HG03139 (cell line): ENCODE measurements around the gene ZNF774.
"Not testable (repeated sequence)": the region's sequence is repeated elsewhere in the genome, so short reads cannot be mapped to it uniquely, and the experiment has no call there.

Experiments used
- ATAC-seq: cut with Tn5 transposase; IDR thresholded peaks from one replicate; pipeline ENCODE4 v1.9.1; 2021; ENCODE audit not compliant: unreplicated experiment

Gene ZNF774

DNA sequence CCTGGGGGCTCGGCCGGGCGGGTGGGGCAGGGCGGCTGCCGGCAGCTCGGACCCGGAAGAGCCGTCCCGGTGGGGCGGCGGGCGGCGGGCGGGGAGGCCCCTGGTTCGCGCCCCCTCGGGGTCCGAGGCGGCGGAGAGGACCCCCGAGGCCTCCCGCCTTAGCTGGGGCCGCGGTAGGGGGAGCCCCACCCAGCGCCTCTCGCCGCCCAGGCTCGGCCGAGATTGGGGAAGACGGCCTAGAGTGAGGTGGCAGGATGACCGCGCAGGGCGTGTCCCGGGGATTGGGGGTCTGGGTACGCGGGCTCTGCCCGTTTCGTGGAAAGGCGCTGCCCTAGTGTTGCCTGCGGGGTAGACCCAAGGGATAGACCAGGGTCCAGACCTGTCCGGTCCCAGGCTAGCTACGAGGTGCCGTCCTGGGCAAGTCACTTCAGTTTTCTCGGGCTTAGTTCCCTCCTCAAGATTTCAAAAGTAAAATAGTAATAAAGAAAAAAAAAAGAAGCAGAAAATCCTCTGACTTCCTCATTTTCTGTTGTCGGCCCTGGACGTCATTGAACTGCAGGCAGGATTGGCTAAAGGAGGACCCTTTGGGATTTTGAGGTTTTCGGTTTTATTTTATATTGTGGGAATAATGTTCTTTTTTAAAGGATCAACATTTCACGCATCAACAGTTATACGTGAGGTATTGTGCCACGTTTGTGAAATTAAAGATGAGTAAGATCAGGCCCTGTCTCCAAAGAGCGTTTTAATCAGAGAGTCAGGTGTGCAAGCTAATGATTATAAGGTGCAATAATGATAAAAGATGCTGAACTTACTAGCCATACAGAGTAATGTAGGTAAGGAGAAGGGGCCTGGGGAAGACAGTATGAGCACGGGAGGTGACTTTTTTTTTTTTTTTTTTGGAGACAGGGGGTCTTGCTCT lies 36.6 kb downstream of the ZNF774 start:
- peak; percentile 55 for ATAC-seq

DNA sequence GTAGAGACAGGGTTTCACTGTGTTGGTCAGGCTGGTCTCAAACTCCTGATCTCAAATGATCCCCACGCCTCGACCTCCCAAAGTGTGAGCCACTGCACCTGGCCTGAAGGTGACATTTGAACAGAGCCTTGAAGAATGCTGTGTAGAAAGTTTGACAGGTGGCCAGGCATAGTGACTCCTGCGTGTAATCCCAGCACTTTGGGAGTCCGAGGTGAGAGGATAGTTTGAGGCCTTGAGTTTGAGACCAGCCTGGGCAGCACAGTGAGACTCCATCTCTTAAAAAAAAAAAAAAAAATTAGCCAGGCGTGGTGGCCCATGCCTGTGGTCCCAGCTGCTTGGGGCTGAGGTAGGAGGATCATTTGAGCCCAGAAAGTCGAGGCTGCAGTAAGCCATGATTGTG lies 37.4 kb downstream of the ZNF774 start:
- ATAC-seq: no peak

DNA sequence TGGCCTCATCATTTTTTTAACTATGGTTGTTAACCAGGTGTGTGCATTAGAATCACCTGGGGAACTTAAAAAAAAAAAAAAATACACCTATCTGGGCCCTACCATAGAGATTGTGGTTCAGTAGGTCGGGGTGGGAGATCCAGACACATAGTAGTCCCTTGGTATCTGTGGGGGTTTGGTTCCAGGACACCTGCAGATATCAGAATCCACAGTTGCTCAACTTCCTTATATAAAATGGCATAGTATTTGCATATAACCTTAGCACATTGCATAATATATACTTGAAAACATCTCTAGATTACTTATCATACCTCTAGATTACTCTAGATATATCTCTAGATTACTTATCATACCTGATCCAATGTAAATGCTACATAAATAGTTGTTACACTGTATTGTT lies 41.0 kb downstream of the ZNF774 start:
- ATAC-seq: no peak

DNA sequence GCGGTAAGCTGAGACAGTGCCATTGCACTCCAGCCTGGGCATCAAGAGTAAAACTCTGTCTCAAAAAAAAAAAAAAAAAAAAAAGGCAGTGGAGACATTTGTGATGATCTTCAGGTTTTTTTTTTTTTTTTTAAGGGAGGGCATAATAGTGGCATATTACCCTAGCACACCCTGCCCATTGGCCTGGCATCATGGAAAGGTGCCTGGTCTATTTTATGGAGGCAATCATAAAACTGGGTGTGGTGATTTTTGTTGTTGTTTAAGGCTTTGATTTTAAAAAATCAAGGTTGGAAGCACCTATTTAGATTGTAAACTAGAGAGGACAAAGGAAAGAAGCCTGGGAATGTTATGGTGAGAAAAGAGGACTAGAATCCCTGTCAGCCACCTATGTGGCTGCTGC lies 42.0 kb downstream of the ZNF774 start:
- no peak for ATAC-seq

DNA sequence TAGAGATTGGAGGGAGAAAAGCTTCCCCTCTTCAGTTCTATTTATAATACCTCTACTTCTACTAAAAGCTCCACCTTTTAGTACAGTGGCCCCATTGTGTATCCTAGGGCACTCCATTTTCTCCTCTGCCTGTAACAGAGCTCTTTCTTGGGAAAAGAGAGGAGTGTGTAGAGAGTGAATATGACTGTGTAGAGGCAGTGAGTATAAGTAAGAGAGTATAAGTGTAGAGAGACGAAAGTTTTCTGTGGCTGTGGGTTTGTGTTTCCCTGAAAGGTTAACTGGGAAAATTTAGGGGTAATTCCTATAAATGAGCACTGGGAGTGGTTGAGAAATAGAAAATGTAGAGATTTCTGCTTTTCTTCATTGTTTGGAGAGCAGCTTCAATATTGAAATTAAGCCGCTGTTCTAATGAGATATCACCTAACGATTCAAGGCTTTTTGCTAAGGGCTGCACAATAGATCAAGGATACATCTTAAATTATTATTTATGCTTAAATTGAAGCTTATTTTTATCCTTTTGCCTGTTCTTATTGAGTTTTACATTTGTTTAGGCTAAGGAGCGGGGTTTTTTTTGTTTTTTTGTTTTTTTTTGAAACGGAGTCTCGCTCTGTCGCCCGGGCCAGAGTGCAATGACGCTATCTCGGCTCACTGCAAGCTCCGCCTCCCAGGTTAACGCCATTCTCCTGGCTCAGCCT lies 42.8 kb downstream of the ZNF774 start:
- no peak for ATAC-seq

DNA sequence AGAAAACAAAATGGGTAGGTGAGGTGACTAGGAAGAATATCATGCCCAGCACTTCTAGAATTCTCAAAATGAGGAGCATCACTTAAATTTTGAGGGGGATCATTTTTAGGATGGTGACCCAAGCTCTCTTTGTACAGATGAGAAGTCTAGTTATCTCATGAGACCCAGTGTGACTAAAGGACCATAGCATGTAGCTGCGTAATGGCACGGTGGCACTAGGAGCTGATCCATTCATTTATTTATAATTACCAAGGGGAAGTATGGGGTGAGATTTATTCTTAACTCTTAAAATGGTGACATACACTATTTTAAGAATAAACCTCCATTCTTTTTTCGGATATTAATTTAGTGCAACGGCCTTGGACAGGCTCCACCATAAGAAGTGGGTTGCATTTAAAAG lies 44.2 kb downstream of the ZNF774 start:
- ATAC-seq: no peak

DNA sequence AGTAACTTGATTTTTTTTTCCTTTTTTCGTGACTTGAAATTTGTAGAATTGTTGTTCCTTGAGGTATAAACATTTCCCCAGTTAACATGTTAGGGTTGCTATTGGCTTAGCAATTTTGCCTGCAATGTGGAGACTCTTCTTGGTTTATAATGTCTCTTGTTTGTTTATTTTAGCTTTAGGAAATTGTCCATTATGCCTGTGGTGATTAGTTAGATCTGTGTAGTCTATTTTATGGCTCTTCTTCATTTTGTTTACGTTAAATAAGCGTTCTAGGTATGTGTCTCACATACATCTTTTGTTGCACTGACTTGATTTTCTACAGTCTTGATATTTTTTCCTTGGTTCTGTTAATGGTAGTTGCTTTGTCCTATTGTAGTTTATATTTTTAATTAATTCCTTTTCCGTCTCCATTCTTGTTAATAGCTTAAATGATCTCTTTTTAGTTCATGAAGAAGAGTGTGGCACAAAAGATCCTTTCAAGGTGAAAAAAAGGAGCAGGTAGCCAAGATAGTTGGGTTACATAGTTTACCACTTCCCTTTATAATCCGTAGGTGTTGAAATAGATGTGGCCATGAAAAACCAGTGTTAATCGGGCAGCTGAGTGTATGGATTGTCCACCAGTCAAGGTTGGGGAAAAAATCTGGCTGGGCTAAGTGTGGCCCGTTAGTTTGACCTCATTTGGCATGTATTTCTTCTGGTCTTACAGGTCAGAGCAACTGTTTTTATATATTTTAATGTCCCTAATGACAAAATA lies 48.1 kb downstream of the ZNF774 start:
- ATAC-seq: no peak

DNA sequence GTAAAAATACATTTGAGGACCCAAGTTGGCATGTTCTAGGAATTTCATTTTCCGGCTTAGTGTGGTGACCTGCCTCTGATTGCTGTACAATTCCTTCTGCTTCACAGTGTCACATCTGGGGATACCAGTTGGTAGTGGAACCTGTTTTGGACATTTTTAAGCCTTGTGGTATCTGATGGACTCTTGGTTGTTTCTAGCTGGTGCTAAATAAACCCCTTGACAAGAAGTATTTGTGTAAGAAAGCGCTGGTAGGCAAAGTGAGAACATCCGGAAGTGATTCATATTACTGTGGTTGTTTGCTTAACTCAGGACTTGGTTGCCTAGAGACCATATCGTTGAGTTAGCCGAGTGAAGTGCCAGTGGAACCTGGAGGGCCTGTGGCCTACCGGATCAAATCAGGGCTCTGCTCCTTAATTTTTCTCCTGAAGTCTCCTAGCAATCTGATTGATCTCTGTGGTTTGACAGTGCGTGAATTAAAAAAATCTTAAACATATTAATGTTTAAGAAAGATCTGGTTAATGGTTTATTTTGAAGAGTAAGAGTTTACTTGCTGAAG lies 48.8 kb downstream of the ZNF774 start:
- peak; percentile 97 for ATAC-seq

DNA sequence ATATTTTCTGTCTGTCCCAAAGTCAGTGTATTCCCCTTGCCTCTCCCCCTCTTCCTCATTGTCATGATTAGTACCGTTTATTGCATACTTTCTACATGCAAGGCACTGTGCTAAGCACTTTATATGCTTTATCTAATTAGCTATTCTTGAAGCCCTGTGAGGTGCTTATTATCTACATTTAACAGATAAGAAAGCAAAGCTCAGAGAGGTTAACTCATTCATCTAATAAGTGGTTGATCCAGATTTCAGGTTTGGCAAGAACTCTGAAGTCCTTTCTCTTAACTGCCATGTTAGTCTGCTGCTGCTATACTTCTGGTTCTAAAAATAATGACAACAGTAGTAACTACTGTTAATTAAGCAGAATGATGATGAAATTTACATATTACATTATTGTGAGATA lies 49.4 kb downstream of the ZNF774 start:
- ATAC-seq: no peak

DNA sequence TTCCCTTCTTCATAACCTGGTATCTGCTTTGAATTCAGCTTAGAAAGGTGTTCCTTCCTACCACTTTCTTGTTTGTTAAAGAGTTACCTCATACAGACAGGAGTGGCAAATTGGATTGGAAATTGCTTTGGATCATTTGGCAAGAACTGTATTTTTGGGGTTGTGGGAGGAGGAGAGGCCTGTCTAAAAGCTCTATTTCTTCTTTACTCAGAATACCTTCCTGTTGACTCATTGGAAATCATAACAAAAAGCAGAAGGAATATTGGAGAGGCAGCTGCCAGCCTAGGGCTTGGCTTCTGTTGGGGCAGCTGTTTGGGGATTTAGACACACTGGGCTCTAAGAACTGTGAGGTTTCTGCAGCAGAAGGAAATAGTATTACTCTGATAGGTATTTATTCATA lies 50.1 kb downstream of the ZNF774 start:
- ATAC-seq: no peak

DNA sequence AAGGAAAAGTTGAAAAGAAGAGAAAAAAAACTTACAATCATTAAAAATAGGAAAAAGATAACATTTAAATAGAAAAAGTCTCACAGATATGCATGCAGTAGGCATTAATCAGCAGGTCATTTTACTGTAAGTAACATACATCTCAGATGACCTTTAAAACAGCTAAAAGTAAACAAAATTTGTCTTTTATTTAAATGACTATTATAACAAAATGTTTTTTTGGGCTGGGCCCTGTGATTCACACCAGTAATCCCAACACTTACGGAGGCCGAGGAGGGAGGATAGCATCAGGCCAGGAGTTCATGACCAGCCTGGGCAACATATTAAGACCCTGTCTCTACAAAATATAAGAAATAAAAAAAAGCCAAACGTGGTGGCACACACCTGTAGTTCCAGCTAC lies 50.7 kb downstream of the ZNF774 start:
- ATAC-seq: no peak

DNA sequence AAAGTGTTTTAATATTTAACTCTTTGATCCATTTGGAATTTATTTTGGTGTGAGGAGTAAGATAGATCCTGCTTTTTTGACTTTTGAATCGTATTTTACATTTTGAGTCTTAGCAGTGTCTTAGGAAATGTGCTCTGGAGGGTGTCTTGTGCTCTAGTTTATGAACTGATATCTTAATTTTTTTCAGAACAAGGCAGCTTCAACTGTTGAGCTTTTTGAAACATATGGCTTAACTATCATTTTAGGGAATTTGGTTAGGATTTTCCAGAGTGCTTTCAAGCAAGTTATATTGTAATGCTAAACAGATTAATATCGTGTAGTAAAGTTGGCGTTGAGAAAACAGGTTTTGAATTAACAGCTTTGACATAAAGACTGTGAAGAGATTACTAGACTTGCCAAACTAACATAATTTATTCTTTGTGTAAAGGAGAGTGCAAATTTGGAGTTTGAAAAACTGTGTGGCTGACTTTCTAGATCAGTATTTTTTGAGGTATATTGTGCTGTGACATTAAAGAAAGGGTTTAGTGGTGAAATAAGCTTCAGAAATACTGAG lies 53.0 kb downstream of the ZNF774 start:
- no peak for ATAC-seq

DNA sequence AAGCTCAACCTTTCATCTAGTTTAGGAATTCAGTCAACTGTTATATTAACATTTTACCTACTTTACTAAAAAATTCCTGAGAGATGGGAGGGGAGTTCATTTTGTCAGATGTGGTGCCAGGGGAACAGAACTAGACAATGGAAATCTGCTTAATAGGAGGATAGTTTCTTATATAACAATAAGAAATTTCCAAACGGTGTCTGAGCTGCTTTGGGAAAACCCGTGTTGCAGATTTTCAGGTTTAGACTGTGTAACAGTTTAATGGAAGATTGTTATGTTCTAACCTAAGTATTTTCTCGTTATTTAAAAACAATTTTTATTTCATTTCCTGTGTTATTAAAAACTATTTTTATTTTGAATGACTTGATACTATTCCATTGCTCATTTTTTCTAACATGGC lies 55.3 kb downstream of the ZNF774 start:
- ATAC-seq: no peak

DNA sequence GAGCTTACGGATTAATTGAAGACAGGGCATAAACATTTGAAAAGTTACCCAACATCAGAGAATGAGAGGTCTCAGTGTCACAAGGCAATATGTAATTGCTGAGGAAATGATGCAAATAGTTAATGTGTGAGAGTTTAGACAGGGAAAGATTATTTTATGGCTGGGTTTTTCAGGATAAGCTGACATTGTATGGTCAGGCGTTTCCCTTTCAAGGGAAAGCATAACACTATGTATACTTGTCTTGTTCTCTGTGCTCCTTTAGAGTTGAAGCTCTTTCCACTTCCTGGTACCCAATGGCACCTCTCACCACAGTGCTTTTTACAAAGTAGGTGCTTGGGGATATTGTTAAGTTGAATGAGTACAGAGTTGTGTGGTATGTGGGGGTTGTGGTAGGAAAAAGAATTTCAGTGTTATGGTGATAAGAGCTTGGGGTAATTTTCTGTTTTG lies 55.8 kb downstream of the ZNF774 start:
- ATAC-seq: no peak

DNA sequence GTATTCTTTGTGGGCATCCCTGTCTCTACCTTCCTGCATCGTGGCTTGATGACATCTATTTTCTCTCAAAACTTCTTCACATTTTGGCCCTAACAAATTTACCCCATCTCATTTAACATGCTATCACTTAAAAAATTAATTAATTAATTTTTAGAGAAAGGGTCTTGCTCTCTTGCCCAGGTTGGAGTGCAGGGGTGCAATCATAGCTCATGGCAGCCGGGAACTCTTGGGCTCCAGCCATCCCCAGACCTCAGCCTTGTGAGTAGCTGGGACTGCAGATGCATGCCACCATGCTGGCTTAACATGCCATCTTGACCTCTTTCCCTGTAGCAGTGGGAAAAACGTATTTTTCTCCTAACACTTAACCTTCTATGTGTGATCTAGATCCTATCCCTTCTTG lies 56.6 kb downstream of the ZNF774 start:
- ATAC-seq: no peak

DNA sequence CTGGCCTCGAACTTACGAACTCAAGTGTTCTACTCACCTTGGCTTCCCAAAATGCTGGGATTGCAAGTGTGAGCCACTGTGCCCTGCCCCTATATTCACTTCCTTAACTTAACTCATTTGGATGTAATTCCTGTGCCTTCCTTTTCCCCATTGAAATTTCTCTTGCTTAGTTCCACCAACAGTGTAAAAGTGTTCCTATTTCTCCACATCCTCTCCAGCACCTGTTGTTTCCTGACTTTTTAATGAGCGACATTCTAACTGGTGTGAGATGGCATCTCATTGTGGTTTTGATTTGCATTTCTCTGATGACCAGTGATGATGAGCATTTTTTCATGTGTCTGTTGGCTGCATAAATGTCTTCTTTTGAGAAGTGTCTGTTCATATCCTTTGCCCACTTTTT lies 57.5 kb downstream of the ZNF774 start:
- not testable (repeated sequence) for ATAC-seq

DNA sequence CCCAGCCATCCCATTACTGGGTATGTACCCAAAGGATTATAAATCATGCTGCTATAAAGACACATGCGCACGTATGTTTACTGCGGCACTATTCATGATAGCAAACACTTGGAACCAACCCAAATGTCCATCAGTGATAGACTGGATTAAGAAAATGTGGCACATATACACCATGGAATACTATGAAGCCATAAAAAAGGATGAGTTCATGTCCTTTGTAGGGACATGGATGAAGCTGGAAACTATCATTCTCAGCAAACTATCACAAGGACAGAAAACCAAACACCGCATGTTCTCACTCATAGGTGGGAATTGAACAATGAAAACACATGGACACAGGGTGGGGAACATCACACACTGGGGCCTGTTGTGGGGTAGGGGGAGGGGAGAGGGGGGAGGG lies 58.2 kb downstream of the ZNF774 start:
- not testable (repeated sequence) for ATAC-seq

DNA sequence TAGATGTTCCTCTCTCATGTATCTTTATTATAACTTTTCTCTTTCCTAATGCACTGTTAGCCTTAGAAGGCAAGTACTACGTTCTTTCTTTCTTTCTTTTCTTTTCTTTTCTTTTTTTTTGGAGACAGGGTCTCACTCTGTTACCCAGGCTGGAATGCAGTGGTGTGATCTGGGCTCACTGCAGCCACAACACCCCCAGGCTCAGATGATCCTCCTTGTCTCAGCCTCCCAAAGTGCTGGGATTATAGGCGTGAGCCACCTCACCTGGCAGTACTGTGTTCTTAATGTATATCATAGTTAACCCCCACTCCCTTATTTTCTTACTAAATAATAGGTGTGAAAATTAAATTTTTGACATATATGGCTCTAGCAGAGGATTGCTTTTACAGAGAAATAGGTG lies 59.1 kb downstream of the ZNF774 start:
- no peak for ATAC-seq
